H1 (cell line): ENCODE results near the gene LYRM7. TPM values are rescaled to one million over a fixed set of nuclear protein-coding genes. Genes with fewer than 3 reads are reported as not detected.

Source experiments
- CTCF ChIA-PET: fragments of 300-600 bp; sonication (Branson Sonifier 250); formaldehyde crosslinking; loops from one replicate; lab custom pipeline; 2021; ENCODE audit not compliant: partially characterized antibody; lab: Charles Lee
- POLR2A ChIA-PET: fragments of 300-600 bp; sonication (Branson Sonifier 250); formaldehyde crosslinking; loops from one replicate; lab custom pipeline; 2021; ENCODE audit warnings: inconsistent platforms; ENCODE audit not compliant: partially characterized antibody; lab: Charles Lee
- DNase-seq, 2 experiments: peaks; one replicate each; pipeline versions ENCODE4 v3.0.0 to v3.0.0-alpha.2; 2010 to 2022; ENCODE audit warnings: low spot score in 2 of 2, low read depth in 1 of 2, mixed read lengths in 1 of 2
- FAIRE-seq: peaks from 2 replicates; lab custom pipeline; 2011; peaks lifted over from hg19 to GRCh38; lab: Jason Lieb, UNC
- H2AFZ ChIP-seq: 2 replicates; pipeline ENCODE4 v1.8.1; 2012; ENCODE audit warnings: low read length, inconsistent platforms
- H2AK5ac ChIP-seq: 2 replicates; pipeline ENCODE4 v1.6.1; 2013; ENCODE audit warnings: low read depth, low read length
- H2BK120ac ChIP-seq: replicated peaks from 2 replicates; pipeline ENCODE3; 2013; ENCODE audit warnings: low read depth, low read length, inconsistent platforms
- H2BK12ac ChIP-seq: 2 replicates; pipeline ENCODE4 v1.6.1; 2013; ENCODE audit warnings: low read depth, low read length
- H2BK15ac ChIP-seq: 2 replicates; pipeline ENCODE4 v1.6.1; 2013; ENCODE audit warnings: low read length
- H2BK20ac ChIP-seq: 2 replicates; pipeline ENCODE4 v1.6.1; 2013; ENCODE audit warnings: low read length
- H2BK5ac ChIP-seq: 2 replicates; pipeline ENCODE4 v1.6.1; 2013; ENCODE audit warnings: low read depth, low read length
- H3K14ac ChIP-seq: 2 replicates; pipeline ENCODE4 v1.6.1; 2013; ENCODE audit warnings: inconsistent platforms; ENCODE audit not compliant: insufficient read length
- H3K18ac ChIP-seq: 2 replicates; pipeline ENCODE4 v1.6.1; 2013; ENCODE audit warnings: low read length; ENCODE audit errors: extremely low read depth
- H3K23ac ChIP-seq: 2 replicates; pipeline ENCODE4 v1.6.1; 2013; ENCODE audit warnings: inconsistent platforms; ENCODE audit not compliant: insufficient read length
- H3K23me2 ChIP-seq: 2 replicates; pipeline ENCODE4 v1.6.1; 2013; ENCODE audit warnings: low read depth, low read length
- H3K27ac ChIP-seq: 2 replicates; pipeline ENCODE4 v1.6.1; 2011; ENCODE audit warnings: low read depth, low read length, inconsistent platforms
- H3K27me3 ChIP-seq, 4 experiments: replicated peaks in 1 of 4; 1 replicate in 1 of 4; 2 replicates in 3 of 4; pipeline versions ENCODE4 v1.6.1 to v1.8.1; 2011 to 2013; ENCODE audit warnings: low read length in 3 of 4, mild to moderate bottlenecking in 3 of 4, inconsistent platforms in 2 of 4, mixed read lengths in 2 of 4, moderate library complexity in 1 of 4; ENCODE audit not compliant: control insufficient read depth in 3 of 4, insufficient read depth in 3 of 4; ENCODE audit errors: extremely low read depth in 1 of 4
- H3K36me3 ChIP-seq, 4 experiments: 2 replicates each; pipeline versions ENCODE4 v1.6.1 to v1.8.1; 2011 to 2013; ENCODE audit warnings: mild to moderate bottlenecking in 4 of 4, low read length in 3 of 4, moderate library complexity in 2 of 4, control low read depth in 1 of 4, inconsistent platforms in 1 of 4; ENCODE audit not compliant: insufficient read depth in 4 of 4, control insufficient read depth in 2 of 4
- H3K4ac ChIP-seq: replicated peaks from 2 replicates; pipeline ENCODE3; 2013; ENCODE audit warnings: low read length, low read depth, mixed read lengths, inconsistent platforms; ENCODE audit not compliant: insufficient read length
- H3K4me1 ChIP-seq, 4 experiments: replicated peaks in 1 of 4; 1 replicate in 1 of 4; 2 replicates in 3 of 4; pipeline versions ENCODE4 v1.6.1 to v1.8.1; 2011 to 2013; ENCODE audit warnings: low read length in 3 of 4, inconsistent platforms in 2 of 4, mixed read lengths in 1 of 4; ENCODE audit not compliant: insufficient read depth in 4 of 4, control insufficient read depth in 3 of 4
- H3K4me2 ChIP-seq, 2 experiments: 2 replicates each; pipeline versions ENCODE4 v1.6.1 to v1.8.1; 2011 to 2013; ENCODE audit warnings: low read depth in 2 of 2, low read length in 2 of 2, control low read depth in 1 of 2, inconsistent platforms in 1 of 2, mild to moderate bottlenecking in 1 of 2; ENCODE audit not compliant: insufficient read depth in 1 of 2
- H3K4me3 ChIP-seq, 4 experiments: fragments of 200-600, 300-600 bp in 1 of 4; sonication (generic), shearing (Covaris generic), sonication (Bioruptor Twin) in 1 of 4; 2 replicates each; pipeline versions ENCODE4 v1.5.1 to v1.8.1; 2011 to 2016; ENCODE audit warnings: low read length in 4 of 4, low read depth in 3 of 4, control low read depth in 2 of 4, inconsistent platforms in 2 of 4, mild to moderate bottlenecking in 2 of 4, mixed read lengths in 1 of 4, moderate library complexity in 1 of 4; ENCODE audit not compliant: insufficient read depth in 2 of 4; ENCODE audit errors: extremely low read depth in 1 of 4
- H3K56ac ChIP-seq: replicated peaks from 2 replicates; pipeline ENCODE3; 2013; ENCODE audit warnings: low read depth, mild to moderate bottlenecking, mixed read lengths, low read length, inconsistent platforms; ENCODE audit not compliant: insufficient read length
- H3K79me1 ChIP-seq: 2 replicates; pipeline ENCODE4 v1.6.1; 2013; ENCODE audit warnings: low read depth, low read length, control low read depth
- H3K79me2 ChIP-seq, 2 experiments: 2 replicates each; pipeline versions ENCODE4 v1.6.1 to v1.8.1; 2012 to 2013; ENCODE audit warnings: low read length in 2 of 2, mild to moderate bottlenecking in 2 of 2, inconsistent platforms in 1 of 2; ENCODE audit not compliant: insufficient read depth in 2 of 2, control insufficient read depth in 1 of 2
- H3K9ac ChIP-seq, 4 experiments: replicated peaks in 1 of 4; 1 replicate in 1 of 4; 2 replicates in 3 of 4; pipeline versions ENCODE4 v1.6.1 to v1.8.1; 2011 to 2013; ENCODE audit warnings: low read depth in 3 of 4, low read length in 3 of 4, control low read depth in 2 of 4, mild to moderate bottlenecking in 2 of 4, moderate library complexity in 2 of 4, inconsistent platforms in 1 of 4; ENCODE audit errors: extremely low read depth in 1 of 4
- H3K9me3 ChIP-seq, 2 experiments: 2 replicates each; pipeline versions ENCODE4 v1.6.1 to v1.8.1; 2012 to 2013; ENCODE audit warnings: mild to moderate bottlenecking in 2 of 2, moderate library complexity in 2 of 2, control low read depth in 1 of 2, inconsistent platforms in 1 of 2, low read depth in 1 of 2, low read length in 1 of 2, mixed read lengths in 1 of 2; ENCODE audit not compliant: insufficient read depth in 2 of 2
- H4K20me1 ChIP-seq, 2 experiments: replicated peaks in 1 of 2; 2 replicates each; pipeline versions ENCODE3 to v1.8.1; 2011 to 2013; ENCODE audit warnings: inconsistent platforms in 2 of 2, low read length in 2 of 2, mild to moderate bottlenecking in 1 of 2; ENCODE audit not compliant: insufficient read depth in 2 of 2, control insufficient read depth in 1 of 2
- H4K5ac ChIP-seq: 2 replicates; pipeline ENCODE4 v1.6.1; 2013; ENCODE audit warnings: low read length, low read depth, mixed read lengths, inconsistent platforms; ENCODE audit not compliant: insufficient read length
- H4K8ac ChIP-seq: 2 replicates; pipeline ENCODE4 v1.8.0; 2013; ENCODE audit warnings: mild to moderate bottlenecking, moderate library complexity, low read length, inconsistent platforms; ENCODE audit not compliant: insufficient read depth; ENCODE audit errors: extremely low read depth
- H4K91ac ChIP-seq: replicated peaks from 2 replicates; pipeline ENCODE3; 2013; ENCODE audit warnings: low read length, mixed read lengths, inconsistent platforms; ENCODE audit not compliant: insufficient read length
- BCL11A ChIP-seq, 2 experiments: IDR thresholded peaks; one replicate each; pipeline ENCODE4 v1.6.1; 2011; ENCODE audit warnings: low read depth in 2 of 2, low read length in 2 of 2, mild to moderate bottlenecking in 2 of 2
- CBX5 ChIP-seq: fragments of 300-800, 300-1000 bp; sonication (generic); IDR thresholded peaks from 2 replicates; pipeline ENCODE4 v1.7.1; 2016; ENCODE audit warnings: antibody characterized with exemption, low read length, low read depth
- EP300 ChIP-seq, 2 experiments: IDR thresholded peaks; 1 replicate in 1 of 2; 2 replicates in 1 of 2; pipeline ENCODE4 v1.6.1; 2011 to 2012; ENCODE audit warnings: low read depth in 2 of 2, low read length in 2 of 2, mild to moderate bottlenecking in 2 of 2, borderline replicate concordance in 1 of 2, inconsistent platforms in 1 of 2, moderate library complexity in 1 of 2
- EZH2 ChIP-seq: fragments of 200-600 bp; sonication (generic); IDR thresholded peaks from 2 replicates; pipeline ENCODE4 v1.7.1; 2012; ENCODE audit warnings: low read depth, mild to moderate bottlenecking, moderate library complexity, low read length, inconsistent platforms; ENCODE audit not compliant: severe bottlenecking
- GTF2F1 ChIP-seq: IDR thresholded peaks from 2 replicates; pipeline ENCODE4 v1.6.1; 2012; ENCODE audit warnings: low read depth, low read length, improper control_type of control experiment, borderline replicate concordance
- KDM5A ChIP-seq: fragments of 200-600 bp; IDR thresholded peaks from 2 replicates; pipeline ENCODE4 v1.7.1; 2012; ENCODE audit warnings: mild to moderate bottlenecking, low read length, inconsistent platforms, mixed read lengths
- NANOG ChIP-seq: IDR thresholded peaks from 2 replicates; pipeline ENCODE4 v1.6.1; 2011; ENCODE audit warnings: low read length, low read depth, mild to moderate bottlenecking, inconsistent platforms; ENCODE audit not compliant: insufficient read depth, poor library complexity, severe bottlenecking
- NRF1 ChIP-seq: IDR thresholded peaks from 2 replicates; pipeline ENCODE4 v1.6.1; 2011; ENCODE audit warnings: mild to moderate bottlenecking, low read depth, low read length, improper control_type of control experiment
- RFX5 ChIP-seq: IDR thresholded peaks from 2 replicates; pipeline ENCODE4 v1.6.1; 2011; ENCODE audit warnings: low read depth, low read length, improper control_type of control experiment, borderline replicate concordance
- RXRA ChIP-seq: IDR thresholded peaks from 2 replicates; pipeline ENCODE4 v1.6.1; 2011; ENCODE audit warnings: low read depth, mild to moderate bottlenecking, low read length, moderate library complexity; ENCODE audit not compliant: insufficient read depth
- SP4 ChIP-seq: IDR thresholded peaks from 2 replicates; pipeline ENCODE4 v1.6.1; 2012; ENCODE audit warnings: low read length, inconsistent platforms
- SUZ12 ChIP-seq: fragments of 200-600 bp; sonication (generic); IDR thresholded peaks from 2 replicates; pipeline ENCODE4 v1.6.1; 2012; ENCODE audit warnings: mild to moderate bottlenecking, inconsistent platforms, low read length, moderate library complexity, mixed read lengths
- TAF1 ChIP-seq: IDR thresholded peaks from 2 replicates; pipeline ENCODE4 v1.6.1; 2011; ENCODE audit warnings: mild to moderate bottlenecking, low read depth, low read length
- polyA plus RNA-seq, 7 experiments: library from polyadenylated mRNA; depleted of rRNA in 3 of 7; stranded (reverse) in 5 of 7; unstranded in 2 of 7; fragments of >200 nt in 5 of 7; fragments of 200-250 nt in 2 of 7; gene quantifications; 1 replicate in 5 of 7; 2 replicates in 1 of 7; 4 replicates in 1 of 7; pipeline versions ENCODE4 v1.2.1 to v1.2.3, GENCODE V29; 2011 to 2013; ENCODE audit warnings: missing spikeins in 2 of 7, mixed read lengths in 2 of 7
- total RNA-seq: library from RNA; stranded (reverse); fragmentation: NEBNext Ultra II Directional; extraction: Animal tissue kit (Norgen Biotek cat#: 25700); gene quantifications from 2 replicates; pipeline ENCODE4 v1.2.1, GENCODE V29; 2021

LYRM7 gene
- total and polyA plus RNA-seq, 2 of the 8 experiments (the other 6 are each of a cell fraction or from before 2014, with no cell fraction given), result 1.9 to 12.6 TPM

DNA sequence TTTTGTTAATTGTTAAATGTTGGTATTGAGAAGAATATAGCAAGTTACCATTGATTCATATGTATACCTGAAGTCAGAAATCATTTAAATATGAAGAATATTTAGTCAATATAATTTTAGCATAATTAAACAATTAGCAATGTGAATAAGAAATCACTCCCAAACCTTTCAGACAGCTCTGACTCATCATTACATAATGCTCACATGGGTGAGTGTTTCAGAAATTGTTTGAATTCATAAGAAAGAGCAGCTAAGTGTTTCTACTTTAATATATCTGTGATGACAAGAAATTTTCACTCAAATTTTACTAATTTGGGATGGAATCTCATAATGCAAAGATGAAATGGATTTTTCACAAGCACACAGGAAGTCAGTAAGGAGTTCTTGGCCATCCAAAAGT is 51.1 kb downstream of the LYRM7 start:
- Histone ChIP-seq H3K18ac (no peak overlapping the region), H4K91ac (no peak overlapping the region), H2AK5ac (no peak overlapping the region), H3K9ac (no peak overlapping the region), H3K79me1 (no peaks in the 10 kb centered on the region), H2BK120ac (no peak overlapping the region), H2BK5ac (no peak overlapping the region), H3K4me2 (no peak overlapping the region), H4K8ac (no peak overlapping the region), H3K27ac (no peak overlapping the region), H3K23ac (no peak overlapping the region), H3K4me1 (no peaks in the 10 kb centered on the region), H3K9me3 (no peaks in the 10 kb centered on the region), H2BK12ac (no peak overlapping the region), H3K14ac (no peak overlapping the region), H2AFZ (no peak overlapping the region), H2BK15ac (no peak overlapping the region), H3K23me2 (no peaks in the 10 kb centered on the region), H3K56ac (no peak overlapping the region), H3K36me3 (no peaks in the 10 kb centered on the region), H2BK20ac (no peak overlapping the region), H3K27me3 (no peaks in the 10 kb centered on the region; a peak in 1 of 7 replicates), H4K20me1 (no peaks in the 10 kb centered on the region), H4K5ac (no peak overlapping the region), H3K4me3 (no peak overlapping the region), H3K79me2 (no peaks in the 10 kb centered on the region), H3K4ac (no peak overlapping the region)
- ChIA-PET POLR2A (no interaction called here), CTCF (interaction anchor here (0.9 kb wide), 1 partner anchor 160 kb away, joined by 6 read pairs; no protein-coding TSS in a partner anchor)
- TF ChIP-seq SP4 (no peak), NRF1 (no peak), EZH2 (no peak), KDM5A (no peak), RXRA (no peak), NANOG (no peak), GTF2F1 (no peak), RFX5 (no peak), EP300 (IDR thresholded peaks at IDR 0.05; ENCODE audit: borderline replicate concordance in 1 of 2, low read depth in 2 of 2, low read length in 2 of 2) (no peak), CBX5 (no peak), SUZ12 (no peak), BCL11A (IDR thresholded peaks at IDR 0.05; ENCODE audit: low read depth in 2 of 2, low read length in 2 of 2) (no peak), TAF1 (no peak)
- no peak for DNase-seq
- no peak for FAIRE-seq
